Mucosa of gallbladder (tissue), 1 donor: ENCODE measurements around the gene B3GNT7. TPM values are rescaled to one million over a fixed set of nuclear protein-coding genes. Genes with fewer than 3 reads are reported as not detected.
"Not testable (repeated sequence)": the region's sequence is repeated elsewhere in the genome, so short reads cannot be mapped to it uniquely, and the experiment has no call there.

Experiments used
- DNase-seq: peaks from one replicate; pipeline ENCODE4 v3.0.0-alpha.2; 2020; ENCODE audit warnings: low spot score
- total RNA-seq: library from RNA; stranded (reverse); gene quantifications from one replicate; pipeline ENCODE4 v1.2.1, GENCODE V29; 2021
- donor health status: DM: no; HTN: no; CAD: no.

B3GNT7 gene
- total RNA-seq, 1 donor from 2014 or later, result 281 TPM

DNA sequence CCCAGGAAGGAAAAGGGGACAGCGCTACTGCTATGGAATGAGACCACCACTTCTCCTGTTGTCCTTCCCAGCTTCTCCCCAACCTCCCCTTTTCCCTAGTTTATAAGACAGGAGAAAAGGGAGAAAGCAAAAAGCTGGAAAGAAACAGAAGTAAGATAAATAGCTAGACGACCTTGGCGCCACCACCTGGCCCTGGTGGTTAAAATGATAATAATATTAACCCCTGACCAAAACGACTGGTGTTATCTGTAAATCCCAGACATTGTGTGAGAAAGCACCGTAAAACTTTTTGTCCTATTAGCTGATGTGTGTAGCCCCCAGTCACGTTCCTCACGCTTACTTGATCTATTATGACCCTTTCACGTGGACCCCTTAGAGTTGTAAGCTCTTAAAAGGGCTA is 5.2 kb downstream of the B3GNT7 start:
- DNase-seq, result not testable (repeated sequence)

- DNase-seq, result not testable (repeated sequence)
Measured at GRCh38 chr2:231401101-231401500, 5.6 kb downstream of the B3GNT7 start.

GRCh38 chr2:231403421-231404182 is 8.1 kb downstream of the B3GNT7 start:
- DNase-seq, result not testable (repeated sequence)

DNA sequence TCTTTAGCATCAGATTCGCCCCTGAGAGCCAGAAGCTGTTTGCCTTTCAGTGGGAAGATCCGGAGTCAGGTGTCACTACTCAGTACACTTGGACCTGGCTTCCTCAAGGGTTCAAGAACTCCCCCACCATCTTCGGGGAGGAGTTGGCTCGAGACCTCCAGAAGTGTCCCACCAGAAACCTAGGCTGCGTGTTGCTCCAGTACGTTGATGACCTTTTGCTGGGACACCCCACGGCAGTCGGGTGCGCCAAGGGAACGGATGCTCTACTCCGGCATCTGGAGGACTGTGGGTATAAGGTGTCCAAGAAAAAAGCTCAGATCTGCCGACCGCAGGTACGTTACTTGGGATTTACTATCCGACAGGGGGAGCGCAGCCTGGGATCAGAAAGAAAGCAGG is 8.7 kb downstream of the B3GNT7 start:
- not testable (repeated sequence) for DNase-seq

DNA sequence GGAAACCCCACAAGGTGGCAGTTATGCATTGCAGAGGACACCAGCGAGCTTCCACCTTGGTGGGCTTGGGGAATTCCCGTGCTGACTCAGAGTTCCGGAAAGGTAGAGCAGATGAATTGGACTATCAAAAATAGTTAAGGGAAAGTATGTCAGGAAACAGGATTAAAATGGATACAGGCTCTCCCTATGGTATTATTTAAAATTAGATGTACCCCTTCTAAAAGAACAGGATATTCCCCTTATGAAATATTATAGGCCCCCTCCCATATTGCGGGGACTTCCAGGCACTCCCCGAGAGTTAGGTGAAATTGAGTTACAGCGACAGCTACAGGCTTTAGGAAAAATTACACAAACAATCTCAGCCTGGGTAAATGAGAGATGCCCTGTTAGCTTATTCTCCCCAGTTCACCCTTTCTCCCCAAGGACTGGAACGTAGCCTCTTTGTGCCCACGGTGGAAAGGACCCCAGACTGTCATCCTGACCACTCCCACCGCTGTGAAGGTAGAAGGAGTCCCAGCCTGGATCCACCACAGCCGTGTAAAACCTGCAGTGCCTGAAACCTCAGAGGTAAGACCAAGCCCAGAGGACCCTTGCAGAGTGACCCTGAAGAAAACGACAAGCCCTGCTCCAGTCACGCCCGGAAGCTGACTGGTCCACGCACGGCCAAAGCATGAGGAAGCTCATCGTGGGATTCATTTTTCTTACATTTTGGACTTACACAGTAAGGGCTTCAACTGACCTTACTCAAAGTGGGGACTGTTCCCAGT is 10.3 kb downstream of the B3GNT7 start:
- DNase-seq, result not testable (repeated sequence)

DNA sequence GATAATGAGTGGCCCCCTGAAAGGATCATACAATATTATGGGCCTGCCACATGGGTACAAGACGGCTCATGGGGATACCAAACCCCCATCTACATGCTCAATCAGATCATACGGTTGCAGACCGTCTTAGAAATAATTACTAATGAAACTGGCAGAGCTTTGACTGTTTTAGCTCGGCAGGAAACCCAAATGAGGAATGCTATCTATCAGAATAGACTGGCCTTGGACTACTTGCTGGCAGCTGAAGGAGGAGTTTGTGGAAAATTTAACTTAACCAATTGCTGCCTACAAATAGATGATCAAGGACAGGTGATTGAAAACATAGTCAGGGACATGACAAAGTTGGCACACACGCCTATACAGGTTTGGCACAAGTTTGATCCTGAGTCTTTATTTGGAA is 12.2 kb downstream of the B3GNT7 start:
- not testable (repeated sequence) for DNase-seq

DNA sequence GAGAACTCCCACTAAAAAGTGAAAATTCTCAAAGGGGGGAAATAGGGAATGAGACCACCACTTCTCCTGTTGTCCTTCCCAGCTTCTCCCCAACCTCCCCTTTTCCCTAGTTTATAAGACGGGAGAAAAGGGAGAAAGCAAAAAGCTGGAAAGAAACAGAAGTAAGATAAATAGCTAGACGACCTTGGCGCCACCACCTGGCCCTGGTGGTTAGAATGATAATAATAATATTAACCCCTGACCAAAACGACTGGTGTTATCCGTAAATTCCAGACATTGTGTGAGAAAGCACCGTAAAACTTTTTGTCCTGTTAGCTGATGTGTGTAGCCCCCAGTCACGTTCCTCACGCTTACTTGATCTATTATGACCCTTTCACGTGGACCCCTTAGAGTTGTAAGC is 12.8 kb downstream of the B3GNT7 start:
- DNase-seq, result not testable (repeated sequence)

DNA sequence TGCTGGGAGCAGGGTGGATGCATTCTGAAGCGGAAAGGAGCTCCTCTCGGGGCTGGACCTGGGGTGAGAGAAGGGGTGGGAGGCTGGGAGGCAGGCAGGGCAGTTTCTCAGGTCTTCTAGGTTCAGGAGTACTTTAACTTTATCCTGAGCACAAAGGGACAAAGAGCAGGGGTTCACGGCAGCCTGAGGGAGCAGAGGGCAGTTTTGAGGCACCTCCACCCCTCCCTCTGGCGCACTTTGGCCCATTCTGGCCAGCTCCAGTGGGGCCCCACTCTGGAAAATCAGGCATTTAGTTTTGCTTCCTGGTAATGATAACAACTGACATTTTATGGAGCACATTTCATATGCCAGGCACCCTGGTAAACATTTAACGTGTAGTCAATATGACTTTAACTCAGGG is 14.3 kb downstream of the B3GNT7 start:
- peak; percentile 83 for DNase-seq

DNA sequence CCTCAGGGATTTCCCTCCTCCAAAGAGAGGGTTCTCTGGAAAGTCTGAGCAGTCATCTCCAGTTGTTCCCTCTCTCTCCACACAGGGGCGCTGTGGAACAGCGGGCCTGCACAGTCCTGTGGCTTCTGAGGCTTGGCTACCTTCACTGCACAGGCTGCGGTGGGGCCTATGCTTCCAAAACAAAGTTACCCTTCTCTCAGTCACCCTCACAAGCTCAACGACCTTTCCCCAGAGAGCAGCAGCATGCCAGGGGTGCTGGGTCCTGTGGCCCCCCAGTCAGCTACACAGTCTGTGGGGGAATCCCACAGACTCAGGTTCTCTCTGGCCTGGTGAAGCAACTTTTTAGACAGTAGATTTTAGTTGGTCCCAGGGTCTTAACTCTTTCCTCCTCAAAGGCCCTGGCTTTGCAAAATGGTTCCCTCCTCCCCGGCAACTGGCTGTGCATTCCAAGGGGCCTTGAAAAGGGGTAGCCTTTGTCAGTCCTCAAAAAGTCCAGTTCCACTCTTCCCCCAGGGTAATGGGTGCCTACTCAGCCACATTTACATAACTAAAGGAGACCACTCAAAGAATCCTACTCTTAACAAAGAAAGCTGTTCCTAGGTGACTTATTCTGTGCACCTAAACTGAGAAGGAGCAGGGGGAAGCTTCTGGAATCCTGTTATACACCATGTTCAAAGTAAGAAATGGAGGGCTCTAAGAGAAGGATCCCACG is 14.9 kb downstream of the B3GNT7 start:
- DNase-seq, result no peak

GRCh38 chr2:231411237-231411636 is 15.7 kb downstream of the B3GNT7 start:
- DNase-seq, result no peak

DNA sequence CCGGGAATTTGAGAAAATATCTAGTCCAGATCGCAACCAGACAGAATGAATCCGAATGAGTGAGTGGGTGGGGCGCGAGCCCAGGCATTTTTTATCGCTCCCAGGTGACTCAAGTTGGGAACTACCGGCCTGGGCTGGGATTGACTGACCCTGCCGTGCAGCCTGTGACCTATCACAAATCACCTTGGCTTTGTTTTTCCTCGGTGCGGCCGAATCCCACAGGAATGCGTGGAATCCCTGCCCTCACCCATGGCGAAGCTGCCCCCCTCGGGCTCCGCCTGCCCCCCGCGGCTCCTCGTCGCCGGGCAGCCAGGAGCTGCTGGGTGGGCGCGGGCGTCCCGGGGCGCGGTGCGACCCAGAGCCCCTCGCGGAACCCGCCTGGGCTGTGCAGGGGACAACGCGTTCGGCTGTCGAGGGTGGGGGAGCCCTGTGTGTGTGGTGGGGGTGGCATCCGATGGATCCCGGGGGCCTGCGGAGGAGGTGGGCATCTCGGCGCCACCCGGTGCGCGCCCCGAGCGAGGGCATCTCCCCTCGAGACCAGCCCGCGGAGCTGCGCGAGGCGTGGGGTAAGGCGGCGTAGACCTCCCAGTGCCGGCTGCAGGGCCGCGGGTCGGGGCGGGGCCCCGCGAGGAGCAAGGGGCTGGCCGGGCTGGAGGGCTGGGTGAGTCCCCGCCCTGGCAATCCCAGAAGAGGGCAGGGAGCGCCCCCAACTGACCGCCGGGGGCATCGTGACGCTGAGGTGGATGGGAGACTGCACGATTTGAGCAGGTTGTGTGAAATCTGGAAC is 16.5 kb downstream of the B3GNT7 start:
- peak; percentile 93 for DNase-seq

GRCh38 chr2:231412618-231412963 is 17.1 kb downstream of the B3GNT7 start:
- DNase-seq, result no peak

- no peak for DNase-seq
Measured at GRCh38 chr2:231413456-231413855, 17.9 kb downstream of the B3GNT7 start.

DNA sequence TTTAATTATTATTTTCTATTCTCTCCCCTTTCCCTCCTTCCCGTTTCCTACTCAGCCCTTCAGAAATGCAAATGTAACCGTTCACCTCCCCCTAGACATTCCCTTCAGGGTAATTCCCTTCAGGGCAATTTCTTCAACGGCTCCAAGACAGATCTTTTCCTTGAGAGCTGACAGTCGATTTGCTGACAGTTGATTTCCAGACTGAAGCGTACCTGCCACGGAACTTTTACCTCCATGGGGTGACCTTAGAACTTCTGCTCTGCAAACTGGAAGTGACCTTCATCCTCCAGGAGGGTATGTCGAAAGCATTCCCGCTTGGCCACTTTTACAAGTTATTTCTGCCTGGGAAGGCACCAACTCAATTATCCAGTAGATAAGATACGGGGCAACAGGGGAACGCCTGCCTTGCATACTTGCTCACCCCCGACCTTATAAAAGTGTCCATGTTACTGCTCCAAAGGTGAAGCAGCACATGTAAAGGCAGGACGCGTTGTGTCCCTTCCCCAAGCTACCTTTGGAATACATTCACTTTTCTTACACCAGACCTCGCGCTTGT is 18.5 kb downstream of the B3GNT7 start:
- DNase-seq, result no peak

- DNase-seq, result no peak
Measured at GRCh38 chr2:231415029-231415428, 19.5 kb downstream of the B3GNT7 start.

GRCh38 chr2:231418820-231419640 is 23.5 kb downstream of the B3GNT7 start:
- DNase-seq, result no peak

- no peak for DNase-seq
Measured at GRCh38 chr2:231421051-231421580, 25.6 kb downstream of the B3GNT7 start.

DNA sequence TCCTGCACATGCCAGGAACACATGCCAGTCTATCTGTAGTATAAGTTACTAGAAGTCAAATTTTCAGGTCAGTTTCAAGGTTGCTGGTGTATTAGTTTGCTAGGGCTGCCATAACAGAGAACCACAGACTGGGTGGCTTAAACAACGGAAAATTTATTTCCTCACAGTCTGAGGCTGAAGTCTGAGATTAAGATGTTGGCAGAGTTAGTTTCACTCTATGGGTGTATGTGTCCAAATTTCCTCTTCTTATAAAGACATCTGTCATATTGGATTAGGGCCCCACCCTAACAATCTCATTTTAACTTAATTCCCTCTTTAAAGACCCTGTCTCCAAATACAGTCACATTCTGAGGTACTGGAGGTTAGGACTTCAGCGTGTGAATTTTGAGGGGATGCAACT is 26.5 kb downstream of the B3GNT7 start:
- DNase-seq, result no peak

DNA sequence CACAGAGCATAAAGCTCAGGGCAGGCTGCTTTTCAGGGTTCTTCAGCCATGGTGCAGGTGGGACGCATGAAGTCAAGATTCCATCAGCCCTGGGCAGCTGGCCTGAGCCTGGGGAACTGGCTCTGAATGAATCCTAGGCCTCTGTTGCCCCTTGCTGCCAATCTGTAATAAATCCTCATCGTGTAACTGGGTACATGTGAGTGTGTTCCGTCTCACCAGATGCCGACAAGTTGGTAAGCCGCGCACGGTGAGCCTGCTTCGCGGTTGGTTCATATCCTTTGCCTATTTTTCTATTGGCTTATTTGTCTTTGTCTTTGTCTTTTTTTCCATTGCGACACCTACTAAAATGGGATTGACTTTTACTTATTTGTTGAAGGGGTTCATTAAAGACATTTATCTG is 27.7 kb downstream of the B3GNT7 start:
- DNase-seq, result no peak

GRCh38 chr2:231425291-231425810 is 29.8 kb downstream of the B3GNT7 start:
- DNase-seq, result no peak
